GM11168 (cell line): Measurements from ENCODE around the gene HHLA2.
"Not testable (repeated sequence)": the region's sequence is repeated elsewhere in the genome, so short reads cannot be mapped to it uniquely, and the experiment has no call there.

Source experiments
- in situ Hi-C: fragments of 300-500 bp; cut with MboI; formaldehyde crosslinking; loops from one replicate; pipeline ENCODE4 v1.12.0; 2022; ENCODE audit warnings: low sequenced_read_pairs; ENCODE audit not compliant: unreplicated experiment

Gene HHLA2

DNA sequence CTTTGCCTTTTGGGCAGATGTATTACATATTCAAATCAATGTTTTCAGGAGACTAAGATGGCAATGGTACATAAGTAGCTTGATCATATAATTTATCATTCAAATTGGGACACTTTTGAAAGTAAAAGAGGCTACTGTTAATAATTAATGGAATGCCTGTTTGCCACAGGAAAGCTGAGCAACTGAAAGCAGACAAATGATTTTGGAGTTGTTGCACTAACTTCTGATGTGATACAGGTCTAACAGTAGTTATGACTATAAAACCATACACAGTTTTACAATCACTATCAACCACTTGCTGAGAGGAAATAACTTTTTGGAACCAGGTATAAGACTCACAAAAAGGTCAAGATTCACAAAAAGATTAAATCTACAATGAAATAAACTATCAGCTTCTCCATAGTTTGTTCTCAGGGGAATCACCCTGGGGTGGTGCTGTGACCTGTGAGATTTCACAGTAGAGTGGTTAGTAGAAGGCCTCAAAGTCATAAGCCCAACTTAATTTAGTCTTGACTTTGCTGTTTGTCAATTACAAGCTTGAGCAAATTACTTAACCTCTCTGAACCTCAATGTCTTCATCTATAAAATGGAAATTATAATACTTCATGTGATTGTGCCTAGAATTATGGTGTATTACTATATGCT is 42.7 kb downstream of the HHLA2 start:
- in situ Hi-C loops = no loop called here

DNA sequence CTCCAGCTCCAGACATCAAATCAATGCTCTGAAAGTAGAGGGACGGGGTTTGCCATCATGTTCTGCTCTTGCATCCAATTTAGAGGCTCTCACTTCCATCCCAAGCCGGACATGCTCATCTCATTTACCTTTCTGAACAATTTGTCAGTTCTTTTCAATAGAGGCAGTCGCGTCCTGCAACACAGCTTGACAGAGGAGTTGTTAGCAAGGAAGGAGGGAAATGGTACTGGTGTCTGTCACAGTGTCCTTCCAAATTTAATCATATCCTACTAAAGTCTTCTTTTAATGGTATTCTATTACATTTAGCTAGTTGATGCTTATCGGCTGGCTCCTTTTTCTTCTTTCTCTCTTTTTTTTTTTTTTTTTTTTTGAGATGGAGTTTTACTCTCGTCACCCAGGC is 45.6 kb downstream of the HHLA2 start:
- in situ Hi-C loops = no loop called here

DNA sequence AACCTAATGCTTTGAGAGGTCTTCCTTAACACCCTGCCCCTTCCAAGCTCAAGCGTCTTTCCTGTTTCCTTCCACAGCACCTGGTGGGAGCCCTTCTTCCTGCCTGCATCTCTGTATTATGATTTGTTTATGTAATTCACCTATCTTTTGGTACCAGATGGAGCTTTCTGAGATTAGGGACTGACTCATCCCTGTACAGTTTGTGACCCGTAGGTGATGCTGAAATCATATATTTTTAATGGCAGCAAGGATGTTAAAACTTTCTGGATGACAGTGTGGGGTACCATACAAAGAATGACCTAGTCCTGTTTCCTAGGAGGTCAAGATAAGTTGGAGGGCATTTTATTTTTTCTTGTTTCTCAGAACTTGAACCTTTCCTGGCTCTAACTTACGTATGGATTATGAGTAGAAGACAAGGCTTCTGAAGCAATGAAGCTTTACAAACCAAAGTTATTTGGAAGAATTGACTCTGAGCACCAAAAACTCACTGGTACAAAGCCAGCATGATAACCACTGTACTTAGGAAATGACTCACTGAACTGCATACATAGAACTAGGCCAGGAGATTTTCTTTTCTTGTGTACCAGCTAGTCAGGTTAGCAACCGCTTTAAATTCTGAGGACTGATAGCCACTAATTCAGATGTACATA is 46.6 kb downstream of the HHLA2 start:
- in situ Hi-C loops = no loop called here

DNA sequence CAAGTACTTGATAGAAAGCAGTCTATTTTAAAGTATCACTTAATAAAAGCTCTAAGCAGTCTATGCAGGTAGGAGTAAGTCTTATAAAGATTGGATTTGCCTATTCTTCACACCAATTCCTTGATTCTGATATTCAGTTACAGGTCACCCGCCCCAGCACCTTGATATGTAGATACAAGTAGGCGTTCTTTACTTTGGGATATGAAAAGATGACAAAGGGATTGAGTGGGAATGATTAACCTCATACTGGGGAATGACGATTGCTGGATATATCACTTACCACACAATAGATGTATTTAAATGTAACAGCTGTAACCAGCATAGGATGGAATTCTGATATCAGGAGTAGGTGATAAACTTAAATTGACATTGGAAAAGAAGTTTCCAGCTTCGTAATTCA is 47.1 kb downstream of the HHLA2 start:
- in situ Hi-C loops = no loop called here

DNA sequence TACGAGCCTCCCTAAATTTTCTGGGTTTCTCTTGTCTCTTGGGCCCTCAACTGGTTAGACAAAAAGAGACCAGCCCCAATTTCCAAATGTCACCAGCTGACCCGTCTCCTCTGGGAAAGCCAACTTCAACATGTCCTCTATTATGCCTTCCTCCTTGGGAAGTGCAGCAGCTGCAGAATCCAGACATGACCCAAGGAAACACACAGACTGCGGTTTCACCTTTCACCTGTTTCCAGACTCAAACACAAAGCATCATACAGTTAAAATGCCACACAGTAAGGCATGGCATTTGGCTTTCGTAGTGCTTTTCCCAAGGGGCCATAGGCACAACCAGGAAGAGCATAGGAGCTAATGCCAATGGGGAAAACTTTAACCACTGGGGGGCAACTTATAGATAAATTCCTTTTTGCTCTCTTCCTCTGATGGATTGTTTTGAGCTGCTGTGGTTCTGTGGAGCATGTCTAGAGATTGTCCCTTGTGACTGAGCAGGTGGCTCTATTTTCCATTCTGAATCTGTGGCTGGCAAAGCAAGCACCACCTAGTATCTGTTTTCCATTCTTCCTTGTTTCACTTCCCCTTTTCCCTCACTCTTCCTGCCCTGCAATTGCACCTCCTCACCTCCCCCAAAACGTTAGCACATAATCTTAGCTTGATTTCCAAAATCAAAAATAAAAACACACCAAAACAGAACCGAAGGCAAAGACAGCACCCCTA is 49.3 kb downstream of the HHLA2 start:
- in situ Hi-C loops = no loop called here

DNA sequence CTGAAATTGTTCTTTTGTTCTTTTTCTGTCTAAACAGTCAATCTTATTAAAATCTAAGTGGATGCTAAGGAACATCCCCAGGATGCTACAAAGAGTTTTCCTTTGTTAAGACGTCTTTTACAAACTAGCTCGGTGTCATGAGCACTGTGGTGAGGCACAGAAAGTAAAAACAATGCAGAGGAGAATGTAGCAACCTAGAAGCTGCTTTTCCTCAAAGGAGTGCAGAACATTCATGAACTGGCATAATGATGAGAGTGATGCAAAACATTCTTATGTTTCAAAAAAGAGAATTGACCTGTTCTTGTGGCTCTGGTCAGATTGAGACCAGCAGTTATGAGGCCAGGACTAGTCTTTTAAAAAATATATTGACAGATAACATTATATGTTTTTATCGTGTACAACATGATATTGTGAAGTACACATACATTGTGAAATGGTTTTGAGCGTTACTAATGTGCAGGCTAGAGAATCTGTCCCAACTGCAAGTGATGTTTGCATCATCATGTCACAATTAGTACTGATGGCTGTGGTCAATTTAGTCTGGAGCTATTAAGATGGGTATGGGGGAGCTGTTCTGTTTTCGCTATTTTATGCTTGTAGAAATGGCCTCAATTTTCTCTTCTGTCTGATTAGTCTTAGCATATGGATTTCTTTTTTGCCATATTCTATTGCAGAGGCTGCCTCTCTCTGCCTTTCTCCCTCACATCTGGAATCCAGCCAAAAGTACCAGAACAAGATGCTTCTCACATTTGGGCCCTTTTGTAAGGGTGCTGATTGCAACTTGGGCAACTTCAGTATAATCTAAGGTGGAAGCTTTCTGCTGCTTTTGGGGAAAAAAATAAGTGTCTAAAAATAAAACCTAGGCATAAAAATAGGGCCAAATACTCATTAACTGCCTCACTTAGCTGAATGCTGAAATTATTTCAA is 50.2 kb downstream of the HHLA2 start:
- in situ Hi-C loops = no loop called here

DNA sequence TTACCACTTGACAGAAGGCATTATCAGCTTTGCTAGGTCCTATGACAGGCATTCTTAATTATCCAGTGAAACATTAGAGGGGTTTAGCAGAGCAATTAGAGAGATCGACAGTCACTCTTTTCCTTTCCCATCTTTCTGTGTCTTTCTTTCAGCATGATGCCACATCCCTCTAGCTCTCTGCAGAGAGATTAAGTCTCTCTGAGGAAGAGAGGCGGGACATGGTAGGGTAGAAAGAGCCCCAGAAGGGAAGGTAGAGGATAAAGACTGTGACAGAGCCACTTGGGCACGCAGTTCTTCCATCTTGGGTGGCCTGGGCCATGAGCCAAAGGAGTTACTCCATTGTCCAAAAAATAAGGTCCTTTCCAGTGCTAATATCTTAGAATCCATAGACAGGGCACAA is 55.8 kb downstream of the HHLA2 start:
- in situ Hi-C loops = no loop called here

DNA sequence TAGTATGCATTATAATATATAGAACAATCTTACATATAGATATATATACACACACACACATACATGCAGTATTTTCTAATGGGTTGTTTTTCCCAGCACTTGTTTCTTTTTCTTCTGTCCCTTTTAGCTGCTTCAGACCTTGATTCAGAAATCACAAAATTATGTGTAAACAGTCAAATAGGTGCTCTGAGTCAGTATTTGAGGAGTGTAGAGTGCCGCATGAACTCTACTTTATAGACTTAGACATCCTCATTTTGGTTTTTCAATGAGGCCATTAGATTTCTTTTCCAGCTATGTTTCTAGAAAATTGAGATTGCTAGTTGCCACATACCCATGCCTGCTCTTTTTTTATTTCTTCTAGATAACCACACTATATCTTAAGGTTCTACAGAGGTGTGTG is 58.2 kb downstream of the HHLA2 start:
- in situ Hi-C loops = no loop called here

DNA sequence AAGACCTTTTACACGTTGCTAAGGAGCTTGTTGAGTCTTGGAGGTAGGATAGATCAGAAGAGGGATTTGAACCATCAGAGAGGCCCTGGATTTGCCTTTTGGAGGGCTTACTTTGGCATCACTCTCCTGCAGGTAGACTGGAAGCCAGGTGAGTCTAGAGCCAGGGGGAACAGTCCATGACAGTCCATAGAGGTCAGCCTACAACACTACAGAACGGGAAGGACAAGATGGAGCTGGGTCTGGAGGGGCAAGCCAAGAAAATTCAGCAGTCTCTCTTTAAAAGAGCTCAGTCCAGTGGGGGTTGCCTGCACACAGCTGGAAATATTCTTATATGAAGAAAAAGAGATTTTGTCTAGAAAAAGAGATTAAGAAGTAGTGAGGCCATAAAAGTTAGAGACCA is 60.7 kb downstream of the HHLA2 start:
- in situ Hi-C loops = no loop called here

DNA sequence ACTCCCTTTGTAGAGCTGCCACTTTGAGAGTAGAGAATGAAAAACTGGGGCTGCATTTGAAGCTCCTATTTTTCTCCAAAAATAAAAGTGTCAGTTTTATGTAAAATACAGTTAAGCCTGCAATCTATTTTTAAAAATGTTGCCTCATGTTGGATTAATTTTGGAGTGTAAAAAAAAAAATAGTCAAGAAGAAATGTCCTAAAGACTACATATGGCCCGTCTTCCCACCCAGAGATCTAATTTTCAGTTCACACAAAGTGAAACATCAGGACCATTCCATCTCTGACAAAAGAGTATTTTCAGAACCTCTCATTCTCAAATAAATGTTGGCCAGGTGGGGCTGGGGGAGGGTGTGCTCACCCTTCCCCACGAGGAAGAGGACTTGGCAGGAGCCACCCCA is 62.7 kb downstream of the HHLA2 start:
- in situ Hi-C loops = no loop called here

DNA sequence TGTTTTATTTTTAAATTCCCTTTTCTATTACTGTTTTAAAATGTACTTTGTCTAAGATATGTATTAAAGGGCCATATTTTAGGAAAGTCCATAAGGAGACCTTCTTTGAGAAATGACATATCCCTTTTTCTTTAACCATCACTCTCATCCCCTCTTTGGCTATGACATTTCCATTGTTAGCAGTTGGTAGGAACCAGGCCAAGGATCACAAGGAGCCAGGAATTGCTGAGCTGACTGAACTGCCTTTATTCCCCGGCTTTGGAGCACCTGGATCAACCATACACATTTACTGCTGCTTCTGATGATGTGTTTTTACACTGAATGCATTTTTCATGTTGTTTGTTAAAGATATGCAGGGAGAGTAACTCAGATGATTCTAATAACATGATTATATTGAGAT is 79.7 kb downstream of the HHLA2 start:
- in situ Hi-C loops = no loop called here

DNA sequence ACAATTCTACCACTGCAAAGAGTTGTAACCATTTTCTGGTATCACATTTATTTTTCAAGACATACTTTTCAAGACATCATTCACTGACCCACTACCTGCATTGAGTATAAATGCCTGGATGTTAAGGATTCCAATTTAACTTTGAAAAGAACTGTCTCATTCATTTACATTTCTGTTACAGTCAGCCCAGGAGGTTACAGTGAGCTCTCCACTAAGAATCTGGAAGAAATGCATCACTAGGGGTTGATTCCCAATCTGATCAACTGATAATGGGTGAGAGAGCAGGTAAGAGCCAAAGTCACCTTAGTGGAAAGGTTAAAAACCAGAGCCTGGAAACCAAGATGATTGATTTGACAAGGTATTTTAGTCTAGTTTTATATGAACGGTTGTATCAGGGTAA is 81.0 kb downstream of the HHLA2 start:
- in situ Hi-C loops = no loop called here

DNA sequence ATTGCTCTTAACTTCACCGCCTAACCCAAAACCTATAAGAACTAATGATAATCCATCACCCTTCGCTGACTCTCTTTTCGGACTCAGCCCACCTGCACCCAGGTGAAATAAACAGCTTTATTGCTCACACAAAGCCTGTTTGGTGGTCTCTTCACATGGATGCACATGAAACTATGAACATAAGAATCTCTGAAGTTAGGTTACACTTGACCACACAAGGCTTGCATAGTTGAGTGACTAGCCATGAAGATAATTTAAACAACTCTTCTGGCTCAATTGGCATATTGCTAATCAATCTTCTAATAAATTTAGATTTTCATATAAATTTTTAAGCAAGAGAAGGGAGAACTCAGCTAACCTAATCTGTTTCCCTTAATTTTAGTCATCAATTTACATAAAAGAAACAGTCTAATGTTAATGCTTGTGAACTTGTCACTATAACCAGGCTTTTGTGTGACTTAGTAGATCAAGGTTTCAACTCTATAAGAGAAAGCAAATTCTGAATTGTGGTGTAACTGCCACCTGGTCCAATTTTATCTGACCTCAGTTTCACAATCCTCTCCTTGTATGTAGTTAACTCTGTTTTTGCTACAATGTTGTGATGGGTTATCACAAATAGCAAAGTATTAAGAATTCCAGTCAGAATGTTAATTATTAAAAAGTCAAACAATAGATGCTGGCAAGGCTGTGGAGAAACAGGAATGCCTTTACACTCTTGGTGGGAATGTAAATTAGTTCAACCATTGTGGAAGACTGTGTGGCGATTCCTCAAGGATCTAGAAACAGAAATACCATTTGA is 82.0 kb downstream of the HHLA2 start:
- in situ Hi-C loops = no loop called here

DNA sequence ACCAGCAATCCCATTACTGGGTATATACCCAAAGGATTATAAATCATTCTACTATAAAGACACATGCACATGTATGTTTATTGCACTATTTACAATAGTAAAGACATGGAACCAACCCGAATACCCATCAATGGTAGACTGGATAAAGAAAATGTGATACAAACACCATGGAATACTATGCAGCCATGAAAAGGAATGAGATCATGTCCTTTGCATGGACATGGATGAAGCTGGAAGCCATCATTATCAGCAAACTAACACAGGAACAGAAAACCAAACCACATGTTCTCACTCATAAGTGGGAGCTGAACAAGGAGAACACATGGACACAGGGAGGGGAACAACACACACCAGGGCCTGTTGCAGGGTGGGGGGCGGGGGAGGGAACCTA is 82.6 kb downstream of the HHLA2 start:
- in situ Hi-C loops = not testable (repeated sequence)

DNA sequence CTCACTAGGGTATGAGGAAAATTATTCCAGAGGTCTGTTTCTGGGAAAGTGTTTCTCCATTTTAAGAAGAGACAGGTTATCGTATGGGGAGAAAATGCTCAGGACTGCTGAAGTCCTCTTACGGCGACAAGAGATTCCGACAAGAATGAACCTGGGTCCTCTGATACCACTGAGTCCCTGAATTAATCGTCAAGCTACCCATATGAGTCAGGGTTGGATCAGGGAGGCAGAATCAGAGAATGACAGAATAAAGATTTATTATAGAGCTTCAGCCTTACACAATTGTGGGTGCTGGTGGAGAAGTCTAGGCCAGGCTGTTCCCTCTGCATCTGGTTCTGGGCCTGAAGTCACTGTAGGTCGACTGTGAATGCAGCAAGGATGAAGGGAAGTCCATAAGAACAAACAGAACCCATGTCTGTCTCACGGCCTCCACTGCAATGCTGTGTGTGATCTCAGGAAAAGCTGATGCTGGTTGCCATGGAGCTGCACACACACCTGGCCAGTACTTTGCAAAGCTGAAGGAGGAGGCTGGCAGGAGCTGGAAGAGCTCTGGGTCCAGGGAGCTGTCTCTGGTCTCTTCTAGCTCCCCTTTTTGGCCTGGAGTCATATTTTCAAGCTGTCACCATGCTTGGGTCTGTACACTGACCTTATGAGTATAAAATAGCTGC is 83.9 kb downstream of the HHLA2 start:
- in situ Hi-C loops = no loop called here

DNA sequence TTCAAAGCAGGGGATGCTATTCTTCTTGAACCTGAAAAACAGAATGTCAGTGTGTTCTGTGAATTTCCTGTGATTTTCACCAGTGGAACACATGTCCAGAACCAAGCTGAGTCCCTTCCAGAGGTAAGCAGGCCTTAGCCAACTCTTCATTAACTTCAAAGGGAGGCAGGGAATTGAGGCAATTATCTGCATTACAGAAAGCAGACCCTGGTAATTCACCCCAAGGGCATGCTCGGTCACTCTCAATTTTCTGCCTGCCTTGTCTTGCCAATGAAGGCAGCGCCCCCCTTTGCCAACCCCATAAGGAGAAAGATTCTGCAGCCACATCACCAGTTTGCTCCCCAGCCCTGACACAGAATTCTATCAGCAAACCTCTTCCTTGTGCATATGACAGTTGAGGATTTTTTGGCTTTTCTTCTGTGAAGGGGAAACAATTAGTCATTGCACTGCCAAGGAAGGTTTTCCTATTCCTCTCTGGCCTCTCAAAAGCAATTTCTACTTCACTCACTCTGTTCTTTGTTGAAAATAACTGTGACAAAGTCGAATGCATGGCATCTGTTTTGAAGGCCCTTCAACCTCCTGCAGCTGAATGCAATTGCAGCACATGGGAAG is 85.3 kb downstream of the HHLA2 start:
- in situ Hi-C loops = no loop called here

DNA sequence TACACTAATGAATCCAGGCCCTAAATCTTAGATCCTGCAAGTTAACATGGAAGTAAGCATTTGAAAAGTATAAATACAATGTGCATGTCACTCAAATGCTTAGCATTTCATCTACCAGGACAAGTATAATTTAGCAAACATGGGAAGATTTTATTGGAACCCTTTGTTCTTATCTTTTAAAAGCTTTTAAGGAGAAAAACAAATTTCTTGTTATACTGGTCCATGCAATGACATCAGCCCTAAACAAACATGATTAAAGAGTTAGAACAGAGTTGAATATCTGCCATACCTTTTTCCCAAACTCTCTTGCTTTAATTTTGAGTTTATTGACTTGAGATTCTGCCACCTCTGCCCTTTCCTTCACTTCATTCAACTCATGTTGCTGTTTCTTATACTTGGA is 87.0 kb downstream of the HHLA2 start:
- in situ Hi-C loops = no loop called here

DNA sequence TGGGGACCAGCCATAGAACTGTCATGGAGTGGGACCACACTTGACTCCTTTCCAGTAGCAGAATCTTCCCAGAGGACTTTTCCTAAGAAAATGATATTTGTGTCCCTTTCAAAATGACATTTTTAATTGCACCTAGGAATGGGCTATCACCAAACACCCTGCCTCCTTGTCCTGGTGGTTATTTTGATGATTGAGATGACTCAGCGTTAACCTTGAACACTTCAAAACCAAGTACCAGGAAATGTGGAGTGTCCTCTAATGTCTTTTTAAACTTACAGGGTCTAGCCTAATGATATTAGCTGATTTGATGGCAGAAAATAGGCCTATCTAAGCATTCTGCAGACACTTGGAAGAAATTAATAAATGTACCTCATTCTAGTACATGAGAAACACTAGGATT is 90.7 kb downstream of the HHLA2 start:
- in situ Hi-C loops = no loop called here
